ENCODE measurements around the gene PYGO1. TPM values are rescaled to one million over a fixed set of nuclear protein-coding genes. Genes with fewer than 3 reads are reported as not detected.
"Not testable (repeated sequence)": the region's sequence is repeated elsewhere in the genome, so short reads cannot be mapped to it uniquely, and the experiment has no call there.

The PYGO1 gene
- total RNA-seq, 1 experiment from 2014 or later, result 8.9 TPM

DNA sequence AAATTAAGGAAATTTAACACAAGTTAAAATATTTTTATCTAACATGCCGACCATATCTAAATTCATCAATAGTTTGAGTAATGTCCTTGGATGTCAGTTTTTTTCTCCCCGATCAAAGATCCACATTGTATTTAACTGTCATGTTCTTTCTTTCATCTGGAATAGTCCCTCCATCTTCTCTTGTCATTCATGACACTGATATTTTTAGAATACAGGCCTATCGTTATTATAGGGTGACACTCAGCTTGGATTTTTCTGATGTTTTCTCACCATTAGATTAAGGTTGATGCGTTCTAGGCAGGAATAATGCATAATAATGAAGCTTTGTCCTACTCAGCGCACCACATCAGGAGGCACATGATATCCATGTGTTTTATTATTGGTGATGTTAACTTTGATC, 13.2 kb upstream of the PYGO1 start:
- no peak overlapping the region for H3K27ac Mint-ChIP-seq (ENCODE audit: unreplicated experiment)
- intact Hi-C loops (cut with micrococcal nuclease; ENCODE audit: unreplicated experiment), result no loop called here
- Histone ChIP-seq H3K4me3 (ENCODE audit: low read depth, low read length) (no peak overlapping the region), H3K36me3 (ENCODE audit: control insufficient read depth, insufficient read depth, low read length) (no peaks in the 10 kb centered on the region), H3K4me1 (no peaks in the 10 kb centered on the region), H3K27me3 (replicated peaks; ENCODE audit: control insufficient read depth, insufficient read depth, low read length) (no peaks in the 10 kb centered on the region), H3K9me3 (peaks cover 3% of the 10 kb centered on the region; the same call in 1 of the 2 replicates)
- H3K9me3 Mint-ChIP-seq (ENCODE audit: unreplicated experiment), result no peaks in the 10 kb centered on the region
- ChIA-PET CTCF (no interaction called here), POLR2A (no interaction called here)
- DNase-seq, result no peak
- H3K4me1 Mint-ChIP-seq (ENCODE audit: low read depth, unreplicated experiment), result no peaks in the 10 kb centered on the region
- TF ChIP-seq, protein P1, sequence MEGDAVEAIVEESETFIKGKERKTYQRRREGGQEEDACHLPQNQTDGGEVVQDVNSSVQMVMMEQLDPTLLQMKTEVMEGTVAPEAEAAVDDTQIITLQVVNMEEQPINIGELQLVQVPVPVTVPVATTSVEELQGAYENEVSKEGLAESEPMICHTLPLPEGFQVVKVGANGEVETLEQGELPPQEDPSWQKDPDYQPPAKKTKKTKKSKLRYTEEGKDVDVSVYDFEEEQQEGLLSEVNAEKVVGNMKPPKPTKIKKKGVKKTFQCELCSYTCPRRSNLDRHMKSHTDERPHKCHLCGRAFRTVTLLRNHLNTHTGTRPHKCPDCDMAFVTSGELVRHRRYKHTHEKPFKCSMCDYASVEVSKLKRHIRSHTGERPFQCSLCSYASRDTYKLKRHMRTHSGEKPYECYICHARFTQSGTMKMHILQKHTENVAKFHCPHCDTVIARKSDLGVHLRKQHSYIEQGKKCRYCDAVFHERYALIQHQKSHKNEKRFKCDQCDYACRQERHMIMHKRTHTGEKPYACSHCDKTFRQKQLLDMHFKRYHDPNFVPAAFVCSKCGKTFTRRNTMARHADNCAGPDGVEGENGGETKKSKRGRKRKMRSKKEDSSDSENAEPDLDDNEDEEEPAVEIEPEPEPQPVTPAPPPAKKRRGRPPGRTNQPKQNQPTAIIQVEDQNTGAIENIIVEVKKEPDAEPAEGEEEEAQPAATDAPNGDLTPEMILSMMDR (IDR thresholded peaks at IDR 0.05; ENCODE audit: insufficient read depth in 1 of 2, low read depth in 1 of 2, low read length in 1 of 2, severe bottlenecking in 1 of 2, unreplicated experiment in 1 of 2), result no peak
- no peaks in the 10 kb centered on the region for H3K36me3 Mint-ChIP-seq (ENCODE audit: insufficient read depth, unreplicated experiment)
- H3K27me3 Mint-ChIP-seq (ENCODE audit: insufficient read depth, unreplicated experiment), result peaks cover 6% of the 10 kb centered on the region
- no peak overlapping the region for H3K4me3 Mint-ChIP-seq (ENCODE audit: unreplicated experiment)
- BruUV-seq (replicated peaks), result no TSS peak

DNA sequence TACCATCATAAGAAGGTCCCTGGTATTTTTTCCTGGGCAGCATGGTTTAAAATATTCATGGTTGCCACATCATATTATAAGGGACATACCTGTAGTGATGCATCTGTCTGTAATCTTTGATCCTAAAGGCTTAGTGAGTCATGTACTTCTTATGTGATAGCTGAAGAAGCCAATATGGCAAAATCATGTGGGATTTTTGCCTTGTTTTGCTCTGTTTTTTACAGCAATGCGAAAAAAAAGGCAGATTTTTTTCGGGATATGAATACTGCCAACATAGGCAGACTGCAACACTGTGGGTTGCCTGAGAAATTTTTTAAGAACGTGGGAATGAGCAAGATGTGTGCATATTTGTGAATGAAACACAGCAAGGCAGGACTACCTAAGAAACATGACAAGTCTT, 11.3 kb upstream of the PYGO1 start:
- no peaks in the 10 kb centered on the region for H3K4me1 ChIP-seq
- no peaks in the 10 kb centered on the region for H3K36me3 ChIP-seq (ENCODE audit: control insufficient read depth, insufficient read depth, low read length)
- H3K9me3 Mint-ChIP-seq (ENCODE audit: unreplicated experiment), result no peaks in the 10 kb centered on the region
- H3K4me1 Mint-ChIP-seq (ENCODE audit: low read depth, unreplicated experiment), result no peaks in the 10 kb centered on the region
- POLR2A ChIA-PET, result no interaction called here
- no peak for DNase-seq
- BruUV-seq (replicated peaks), result no TSS peak
- H3K27me3 ChIP-seq (replicated peaks; ENCODE audit: control insufficient read depth, insufficient read depth, low read length), result no peaks in the 10 kb centered on the region
- no peaks in the 10 kb centered on the region for H3K36me3 Mint-ChIP-seq (ENCODE audit: insufficient read depth, unreplicated experiment)
- peaks cover 6% of the 10 kb centered on the region for H3K27me3 Mint-ChIP-seq (ENCODE audit: insufficient read depth, unreplicated experiment)
- H3K4me3 Mint-ChIP-seq (ENCODE audit: unreplicated experiment), result no peak overlapping the region
- no peak overlapping the region for H3K4me3 ChIP-seq (ENCODE audit: low read depth, low read length)
- no peak overlapping the region for H3K27ac Mint-ChIP-seq (ENCODE audit: unreplicated experiment)
- no peaks in the 10 kb centered on the region for H3K9me3 ChIP-seq
- TF ChIP-seq, protein P1 (IDR thresholded peaks at IDR 0.05; ENCODE audit: insufficient read depth in 1 of 2, low read depth in 1 of 2, low read length in 1 of 2, severe bottlenecking in 1 of 2, unreplicated experiment in 1 of 2), result no peak
- intact Hi-C loops (cut with micrococcal nuclease; ENCODE audit: unreplicated experiment), result no loop called here
- CTCF ChIA-PET, result no interaction called here

DNA sequence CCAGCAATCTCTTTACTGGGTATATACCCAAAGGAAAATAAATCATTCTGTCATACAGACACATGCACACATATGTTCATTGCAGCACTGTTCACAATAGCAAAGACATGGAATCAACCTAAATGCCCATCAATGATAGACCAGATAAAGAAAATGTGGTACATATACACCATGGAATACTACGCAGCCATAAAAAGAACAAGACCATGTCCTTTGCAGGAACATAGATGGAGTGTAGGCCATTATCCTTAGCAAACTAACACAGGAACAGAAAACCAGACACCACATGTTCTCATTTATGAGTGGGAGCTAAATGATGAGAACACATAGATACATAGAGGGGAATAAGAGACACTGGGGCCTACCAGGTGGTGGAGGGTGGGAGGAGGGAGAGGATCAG, 4.9 kb upstream of the PYGO1 start:
- H3K27ac Mint-ChIP-seq (ENCODE audit: unreplicated experiment); H3K27me3 Mint-ChIP-seq (ENCODE audit: insufficient read depth, unreplicated experiment); H3K4me3 Mint-ChIP-seq (ENCODE audit: unreplicated experiment); H3K27me3 ChIP-seq (replicated peaks; ENCODE audit: control insufficient read depth, insufficient read depth, low read length); POLR2A ChIA-PET; H3K4me3 ChIP-seq (ENCODE audit: low read depth, low read length); H3K4me1 ChIP-seq; H3K36me3 Mint-ChIP-seq (ENCODE audit: insufficient read depth, unreplicated experiment); DNase-seq; H3K4me1 Mint-ChIP-seq (ENCODE audit: low read depth, unreplicated experiment); CTCF ChIA-PET; intact Hi-C loops (cut with micrococcal nuclease; ENCODE audit: unreplicated experiment); H3K9me3 ChIP-seq; BruUV-seq (replicated peaks); H3K9me3 Mint-ChIP-seq (ENCODE audit: unreplicated experiment); H3K36me3 ChIP-seq (ENCODE audit: control insufficient read depth, insufficient read depth, low read length): not testable (repeated sequence)

DNA sequence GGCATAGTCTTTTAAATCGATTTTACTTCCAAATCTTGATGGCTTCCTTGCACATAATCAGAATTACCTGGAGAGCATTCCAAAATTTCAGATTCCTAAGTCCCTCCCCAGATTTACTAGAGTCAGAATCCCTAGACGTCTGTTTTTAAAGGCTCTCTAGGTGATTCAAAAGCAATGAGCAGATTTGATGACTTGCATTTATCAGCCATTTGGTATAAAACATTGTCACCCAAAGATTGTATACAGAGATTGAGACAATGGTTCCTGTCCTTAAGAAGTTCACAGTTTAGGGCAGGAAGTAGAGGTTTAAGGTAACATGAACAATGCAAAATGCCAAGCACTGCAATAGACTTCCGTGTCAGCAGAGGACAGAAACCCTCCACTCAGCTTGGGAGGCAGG, 2.6 kb upstream of the PYGO1 start:
- Histone ChIP-seq H3K4me3 (ENCODE audit: low read depth, low read length) (no peak overlapping the region), H3K36me3 (ENCODE audit: control insufficient read depth, insufficient read depth, low read length) (no peaks in the 10 kb centered on the region), H3K4me1 (no peaks in the 10 kb centered on the region), H3K9me3 (no peaks in the 10 kb centered on the region), H3K27me3 (replicated peaks; ENCODE audit: control insufficient read depth, insufficient read depth, low read length) (no peaks in the 10 kb centered on the region)
- POLR2A ChIA-PET, result no interaction called here
- Mint-ChIP-seq H3K4me3 (ENCODE audit: unreplicated experiment) (no peak overlapping the region), H3K27ac (ENCODE audit: unreplicated experiment) (no peak overlapping the region), H3K36me3 (ENCODE audit: insufficient read depth, unreplicated experiment) (no peaks in the 10 kb centered on the region), H3K4me1 (ENCODE audit: low read depth, unreplicated experiment) (peaks cover 5% of the 10 kb centered on the region), H3K27me3 (ENCODE audit: insufficient read depth, unreplicated experiment) (no peaks in the 10 kb centered on the region), H3K9me3 (ENCODE audit: unreplicated experiment) (no peaks in the 10 kb centered on the region)
- CTCF ChIA-PET, result no interaction called here
- intact Hi-C loops (cut with micrococcal nuclease; ENCODE audit: unreplicated experiment), result no loop called here
- BruUV-seq (replicated peaks), result no TSS peak
- DNase-seq, result no peak
- TF ChIP-seq, protein P1 (IDR thresholded peaks at IDR 0.05; ENCODE audit: insufficient read depth in 1 of 2, low read depth in 1 of 2, low read length in 1 of 2, severe bottlenecking in 1 of 2, unreplicated experiment in 1 of 2), result no peak
